ENCODE results near the gene ANKRD65.

- no peak for TF ChIP-seq CTCF (conservative IDR thresholded peaks at IDR 0.05)
- no peak for TF ChIP-seq ZFX (IDR thresholded peaks at IDR 0.05)
These were observed 28.1 kb upstream of the ANKRD65 start, which contains the start of gene ATAD3C for GRCh38 chr1:1449099-1449739.
